GM18519 (cell line): Measurements from ENCODE around the gene DUSP14.
A peak's percentile ranks its signal among the peaks of the same experiment; 100 is the strongest.
"Not testable (repeated sequence)": the region's sequence is repeated elsewhere in the genome, so short reads cannot be mapped to it uniquely, and the experiment has no call there.

Source experiments
- ATAC-seq: cut with Tn5 transposase; IDR thresholded peaks from one replicate; pipeline ENCODE4 v1.9.1; 2021; ENCODE audit warnings: mild to moderate bottlenecking, moderate library complexity; ENCODE audit not compliant: unreplicated experiment, low FRiP score

Gene DUSP14, protein sequence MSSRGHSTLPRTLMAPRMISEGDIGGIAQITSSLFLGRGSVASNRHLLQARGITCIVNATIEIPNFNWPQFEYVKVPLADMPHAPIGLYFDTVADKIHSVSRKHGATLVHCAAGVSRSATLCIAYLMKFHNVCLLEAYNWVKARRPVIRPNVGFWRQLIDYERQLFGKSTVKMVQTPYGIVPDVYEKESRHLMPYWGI

DNA sequence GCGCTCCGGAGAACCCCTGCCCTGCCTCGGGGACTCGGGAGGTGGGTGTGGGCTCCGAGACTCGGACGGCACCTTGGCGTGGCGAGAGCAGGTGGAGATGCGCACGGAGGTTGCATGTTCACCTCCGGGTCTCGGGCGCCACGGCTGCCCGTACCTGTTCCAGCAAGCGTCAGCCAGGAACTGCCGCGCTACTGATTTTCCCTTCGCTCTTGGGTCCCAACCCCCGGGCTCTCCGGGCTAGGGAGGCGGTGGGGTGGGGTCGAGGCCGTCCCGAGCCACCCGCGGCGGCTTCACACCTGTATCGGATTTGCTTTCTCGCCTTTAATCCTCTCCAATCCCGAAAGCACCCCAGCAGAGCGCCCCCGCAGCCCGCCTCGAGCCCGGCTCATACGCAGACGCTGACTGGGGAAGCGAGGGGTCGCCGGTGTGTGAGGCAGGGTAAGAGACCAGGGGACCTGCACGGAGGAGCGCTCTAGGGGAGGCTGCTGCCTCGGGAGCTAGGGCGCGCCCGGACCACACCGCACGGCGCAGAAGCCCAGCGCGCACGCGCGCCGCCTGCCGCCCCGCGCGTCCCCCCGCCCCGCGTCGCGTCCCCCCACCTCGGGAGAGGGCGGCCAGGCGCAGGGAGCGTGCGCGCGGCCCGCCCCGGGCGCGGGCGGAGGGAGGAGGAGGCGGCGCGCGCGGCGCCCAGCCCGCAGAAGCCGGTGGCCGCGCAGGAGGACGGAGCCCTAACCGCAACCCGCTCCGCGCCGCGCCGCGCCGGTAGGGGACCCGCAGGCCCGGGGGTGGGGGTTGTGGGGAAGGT lies at the start of gene DUSP14:
Gene DUSP14, plus strand, starts transcription at position 695 of the 805 bp plus-strand sequence. CDS start 22,382 bp downstream, outside the sequence.
- peak; percentile 35 for ATAC-seq

DNA sequence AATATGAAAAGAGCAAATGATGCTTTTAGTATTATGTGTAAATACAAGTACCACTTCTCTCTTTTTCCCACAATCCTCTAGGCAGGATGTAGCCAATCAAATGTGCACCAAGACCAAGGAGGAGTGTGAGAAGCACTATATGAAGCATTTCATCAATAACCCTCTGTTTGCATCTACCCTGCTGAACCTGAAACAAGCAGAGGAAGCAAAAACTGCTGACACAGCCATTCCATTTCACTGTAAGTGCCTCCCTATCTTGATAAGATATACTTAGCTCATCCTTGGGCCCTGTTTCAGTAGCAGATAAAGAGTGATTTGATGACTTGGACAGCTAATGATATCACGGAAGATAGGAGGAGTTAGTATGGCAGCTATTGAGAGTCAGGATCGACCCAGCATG lies 49.3 kb upstream of the DUSP14 start:
- ATAC-seq: no peak

DNA sequence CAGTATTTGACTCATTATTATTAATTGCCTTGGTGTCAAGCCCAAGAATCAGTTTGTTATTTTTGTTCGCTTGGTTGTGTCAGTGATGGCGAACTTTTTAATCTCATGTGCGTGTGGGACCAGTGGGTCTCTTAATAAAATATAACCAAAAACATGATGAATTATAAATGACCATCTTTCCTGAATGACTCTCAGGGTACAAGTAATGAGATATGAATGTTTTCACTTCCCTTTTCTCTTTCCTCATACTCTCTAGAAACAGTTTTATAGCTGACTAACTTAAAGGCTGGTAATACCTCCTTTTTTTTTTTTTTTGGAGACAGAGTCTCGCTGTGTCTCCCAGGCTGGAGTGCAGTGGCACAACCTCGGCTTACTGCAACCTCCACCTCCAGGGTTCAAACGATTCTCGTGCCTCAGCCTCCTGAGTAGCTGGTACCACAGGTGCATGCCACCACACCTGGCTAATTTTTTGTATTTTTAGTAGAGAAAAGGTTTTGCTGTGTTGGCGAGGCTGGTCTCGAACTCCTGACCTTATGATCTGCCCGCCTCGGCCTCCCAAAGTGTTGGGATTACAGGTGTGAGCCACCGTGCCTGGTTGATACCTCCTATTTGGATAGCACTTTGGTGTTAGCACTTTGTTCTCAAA lies 48.2 kb upstream of the DUSP14 start:
- ATAC-seq: not testable (repeated sequence)

DNA sequence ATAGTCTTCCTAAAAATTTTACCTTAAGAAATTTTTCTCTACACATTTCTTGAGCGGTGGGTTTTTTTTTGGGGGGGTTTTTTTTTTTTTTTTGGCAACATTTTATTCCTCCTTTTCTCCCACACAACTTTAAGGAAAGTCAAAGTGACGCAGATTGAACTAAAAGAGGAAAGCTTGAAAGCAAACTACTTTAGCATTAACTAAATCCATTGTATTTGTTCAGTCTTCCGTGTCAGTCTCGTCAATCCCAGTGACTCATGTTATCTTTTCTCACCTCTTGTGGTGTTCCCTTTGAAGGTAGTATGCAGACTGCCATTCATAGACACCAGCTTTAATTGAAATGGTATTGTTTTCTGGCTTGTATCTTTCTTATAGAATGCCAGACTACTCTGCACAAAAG lies 43.7 kb upstream of the DUSP14 start:
- ATAC-seq: no peak

DNA sequence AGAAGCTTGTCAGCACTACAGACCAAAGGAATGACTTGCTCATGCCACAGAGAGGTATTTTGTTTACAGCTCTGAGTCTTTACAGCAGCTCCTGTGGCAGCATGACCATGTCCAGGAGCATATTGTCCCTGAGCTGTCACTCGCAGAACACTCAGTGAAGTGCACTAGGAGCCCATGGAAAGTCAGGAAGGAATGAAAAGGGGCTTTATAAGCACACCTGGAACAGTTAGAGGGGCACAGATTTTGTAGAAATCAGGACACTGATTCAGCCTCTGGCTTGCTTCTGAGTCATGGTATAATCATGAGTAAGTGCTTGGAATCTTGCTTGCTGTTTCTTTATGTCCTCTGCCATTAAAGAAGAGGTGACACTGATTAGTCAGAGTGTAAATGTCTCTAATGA lies 42.0 kb upstream of the DUSP14 start:
- no peak for ATAC-seq

DNA sequence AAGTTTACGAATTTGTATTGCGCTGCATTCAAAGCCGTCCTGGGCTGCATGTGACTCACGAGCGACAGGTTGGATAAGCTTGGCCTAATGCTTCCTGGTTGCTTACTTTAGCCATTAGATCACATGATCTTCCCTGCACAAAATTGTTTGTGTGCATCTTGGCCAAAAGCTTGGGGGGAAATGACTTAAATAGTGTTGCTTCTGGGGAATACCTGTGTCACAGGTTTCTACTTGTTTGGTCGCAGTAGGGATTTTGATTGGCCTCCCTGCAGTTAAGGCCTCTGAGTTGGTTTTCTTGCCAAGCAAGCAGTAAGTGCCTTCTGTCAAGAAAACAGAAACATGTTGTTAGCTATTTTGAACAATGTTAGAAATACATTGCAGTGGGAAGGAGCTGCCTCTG lies 39.6 kb upstream of the DUSP14 start:
- ATAC-seq: no peak

DNA sequence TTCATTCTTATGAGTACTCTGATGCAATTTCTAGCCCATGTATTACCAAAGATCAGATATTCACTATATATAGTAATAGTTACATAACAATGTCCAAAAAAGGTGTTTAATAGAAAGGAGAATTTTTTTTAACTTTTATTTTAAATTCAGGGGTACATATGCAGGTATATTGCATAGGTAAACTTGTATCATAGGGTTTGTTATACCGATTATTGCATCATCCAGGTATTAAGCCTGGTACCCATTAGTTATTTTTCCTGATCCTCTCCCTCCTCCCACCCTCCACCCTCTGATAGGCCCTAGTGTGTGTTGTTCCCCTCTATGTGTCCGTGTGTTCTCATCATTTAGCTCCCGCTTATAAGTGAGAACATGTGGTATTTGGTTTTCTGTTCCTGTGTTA lies 31.9 kb upstream of the DUSP14 start:
- ATAC-seq: not testable (repeated sequence)

DNA sequence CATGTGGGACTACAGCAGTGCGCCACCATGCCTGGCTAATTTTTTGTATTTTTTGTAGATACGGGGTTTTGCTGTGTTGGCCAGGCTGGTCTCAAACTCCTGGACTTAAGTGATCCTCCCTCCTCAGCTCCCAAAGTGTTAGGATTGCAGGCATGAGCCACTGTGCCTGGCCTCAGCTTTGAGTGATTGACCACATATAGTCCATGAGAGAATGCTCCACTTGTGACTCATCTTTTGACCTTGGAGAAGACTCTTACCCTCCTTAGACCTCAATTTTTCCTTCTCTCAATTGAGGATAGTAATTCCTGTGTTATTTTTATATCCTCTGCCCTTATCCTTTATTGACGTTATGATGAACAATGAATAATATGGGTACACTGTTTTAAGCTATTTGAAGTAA lies 30.9 kb upstream of the DUSP14 start:
- no peak for ATAC-seq

DNA sequence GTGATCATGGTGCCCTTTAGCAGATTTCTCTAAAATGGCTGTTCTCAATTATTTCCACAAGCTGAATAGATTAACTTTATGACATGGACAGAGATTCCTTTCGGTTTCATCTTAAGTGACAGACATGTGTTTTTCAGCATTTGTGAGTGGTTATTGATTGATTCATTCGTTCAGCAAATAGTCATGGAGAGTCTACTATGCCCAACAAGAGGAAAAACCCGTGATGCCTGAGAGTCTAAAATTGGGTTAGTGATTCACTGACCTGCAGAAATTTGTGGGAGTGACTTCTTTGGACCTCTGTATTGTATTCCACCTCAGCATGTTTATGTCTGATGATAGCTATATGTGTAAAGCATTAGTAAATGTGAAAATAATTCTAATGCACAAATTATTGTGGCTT lies 28.0 kb upstream of the DUSP14 start:
- ATAC-seq: no peak

DNA sequence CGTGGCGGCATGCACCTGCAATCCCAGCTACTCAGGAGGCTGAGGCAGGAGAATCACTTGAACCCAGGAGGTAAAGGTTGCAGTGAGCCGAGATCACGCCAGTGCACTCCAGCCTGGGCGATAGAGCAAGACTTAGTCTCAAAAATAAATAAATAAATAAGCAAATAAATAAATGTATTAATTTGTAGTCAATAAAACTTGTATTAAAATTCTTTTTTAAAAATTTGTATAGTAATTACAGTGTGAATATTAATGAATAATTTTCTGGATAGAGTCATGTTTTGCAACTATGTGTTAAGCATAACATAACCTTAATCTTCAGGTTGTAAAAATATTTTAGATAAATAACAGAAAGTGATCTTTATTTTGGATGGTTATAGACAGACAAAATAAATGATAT lies 27.2 kb upstream of the DUSP14 start:
- ATAC-seq: no peak

DNA sequence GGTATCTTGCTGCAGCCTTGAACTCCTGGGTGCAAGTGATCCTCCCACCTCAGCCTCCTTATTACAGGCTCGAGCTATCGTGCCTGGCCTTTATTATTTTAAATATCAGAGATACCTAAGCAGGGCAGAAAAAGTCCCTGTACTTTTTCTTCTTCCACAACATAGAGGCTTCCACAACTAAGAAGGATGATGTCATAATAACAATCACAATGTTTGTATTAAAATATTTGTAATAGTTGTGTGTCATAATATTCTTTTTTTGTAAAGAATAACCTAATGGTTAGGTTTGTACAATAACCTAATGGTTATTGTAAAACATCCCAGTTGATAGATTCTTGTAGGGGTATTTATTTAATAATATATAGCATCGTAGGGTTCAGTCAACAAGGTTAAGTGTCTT lies 26.7 kb upstream of the DUSP14 start:
- no peak for ATAC-seq

DNA sequence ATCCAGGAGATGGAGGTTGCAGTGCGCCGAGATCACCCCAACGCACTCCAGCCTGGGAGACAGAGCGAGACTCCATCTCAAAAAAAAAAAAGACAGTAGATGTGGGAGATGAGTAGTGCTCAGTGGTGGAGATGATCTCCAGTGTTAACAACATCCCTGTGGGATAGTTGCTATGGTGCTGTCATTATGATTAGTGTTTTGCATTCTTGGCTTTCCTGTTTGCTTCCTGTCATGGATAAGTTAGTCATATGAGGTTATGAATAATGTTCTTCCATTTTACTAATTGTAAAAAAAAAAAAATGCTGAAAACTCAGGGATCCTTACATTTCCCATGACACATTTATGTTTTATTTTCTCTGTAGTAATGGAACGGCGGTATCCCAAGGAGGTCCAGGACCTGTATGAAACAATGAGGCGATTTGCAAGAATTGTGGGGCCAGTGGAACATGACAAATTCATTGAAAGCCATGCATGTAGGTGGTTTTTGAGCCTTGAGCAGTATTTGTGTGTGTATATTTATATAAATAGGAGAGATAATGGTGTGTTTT lies 24.5 kb upstream of the DUSP14 start:
- no peak for ATAC-seq

DNA sequence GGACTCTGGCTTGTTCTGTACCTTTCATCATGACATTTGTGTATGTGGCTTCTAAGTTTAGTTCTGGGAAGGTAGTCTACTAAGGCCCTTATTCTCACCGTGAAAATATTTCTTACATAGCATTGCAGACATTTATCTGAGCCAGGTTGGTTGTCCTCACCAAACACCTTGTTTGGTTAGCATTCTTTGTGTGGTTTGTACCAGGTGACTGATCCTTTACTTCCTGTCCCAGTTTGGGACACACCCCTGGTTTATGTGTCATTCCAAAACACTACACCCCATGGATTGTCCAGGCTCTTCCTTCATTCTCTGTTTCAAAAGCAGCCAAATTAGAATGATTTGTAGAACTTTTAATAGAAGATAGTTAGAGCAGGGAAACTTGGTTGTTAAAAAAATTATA lies 23.2 kb upstream of the DUSP14 start:
- no peak for ATAC-seq

DNA sequence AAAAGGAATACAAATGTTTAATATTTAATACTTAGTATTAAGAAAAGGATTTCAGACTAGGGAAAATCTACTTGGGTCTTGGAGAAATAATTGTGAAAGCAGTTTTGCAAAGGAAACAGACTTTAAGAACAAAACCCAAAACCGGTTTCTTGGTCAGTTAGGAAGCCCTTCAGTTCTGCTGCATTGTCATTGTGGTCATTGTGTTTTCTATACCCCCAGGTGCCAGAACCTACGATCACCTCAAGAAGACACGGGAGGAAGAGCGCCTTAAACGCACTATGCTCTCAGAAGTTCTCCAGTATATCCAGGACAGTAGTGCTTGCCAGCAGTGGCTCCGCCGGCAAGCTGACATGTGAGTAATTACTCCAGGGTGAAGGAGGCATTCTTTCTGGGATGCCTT lies 19.5 kb upstream of the DUSP14 start:
- ATAC-seq: no peak

DNA sequence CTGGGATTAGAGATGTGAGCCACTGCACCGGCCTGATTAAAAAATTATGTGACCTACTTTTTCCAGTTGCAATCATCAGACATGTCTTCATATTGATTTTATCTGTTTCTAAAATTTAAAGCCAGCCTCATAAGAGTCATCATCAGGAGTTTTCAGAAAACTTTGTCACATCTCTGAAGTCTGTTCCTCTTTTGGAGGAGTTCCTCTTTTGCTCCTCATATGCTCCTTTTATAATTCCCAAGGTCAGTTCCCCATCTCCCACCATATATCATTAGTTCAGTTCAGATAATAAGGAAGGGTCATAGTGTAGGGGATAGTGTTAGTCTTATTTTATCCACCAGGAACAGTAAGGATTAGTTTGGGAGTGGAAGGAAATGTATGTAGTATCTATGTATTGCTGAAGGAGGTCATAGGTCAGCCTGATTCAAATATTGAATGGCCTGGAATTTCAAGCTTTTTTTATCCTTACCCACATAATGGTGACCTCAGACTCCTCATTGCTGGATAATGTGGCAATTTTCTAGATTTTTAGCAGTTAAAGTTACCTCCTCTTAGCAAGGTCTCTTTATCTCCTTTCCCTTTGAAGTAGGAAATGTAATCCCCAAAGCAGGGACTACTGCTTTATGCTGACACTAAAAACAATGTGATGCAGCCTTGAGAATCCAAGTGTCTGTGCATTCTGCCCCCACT lies 13.8 kb upstream of the DUSP14 start:
- no peak for ATAC-seq

DNA sequence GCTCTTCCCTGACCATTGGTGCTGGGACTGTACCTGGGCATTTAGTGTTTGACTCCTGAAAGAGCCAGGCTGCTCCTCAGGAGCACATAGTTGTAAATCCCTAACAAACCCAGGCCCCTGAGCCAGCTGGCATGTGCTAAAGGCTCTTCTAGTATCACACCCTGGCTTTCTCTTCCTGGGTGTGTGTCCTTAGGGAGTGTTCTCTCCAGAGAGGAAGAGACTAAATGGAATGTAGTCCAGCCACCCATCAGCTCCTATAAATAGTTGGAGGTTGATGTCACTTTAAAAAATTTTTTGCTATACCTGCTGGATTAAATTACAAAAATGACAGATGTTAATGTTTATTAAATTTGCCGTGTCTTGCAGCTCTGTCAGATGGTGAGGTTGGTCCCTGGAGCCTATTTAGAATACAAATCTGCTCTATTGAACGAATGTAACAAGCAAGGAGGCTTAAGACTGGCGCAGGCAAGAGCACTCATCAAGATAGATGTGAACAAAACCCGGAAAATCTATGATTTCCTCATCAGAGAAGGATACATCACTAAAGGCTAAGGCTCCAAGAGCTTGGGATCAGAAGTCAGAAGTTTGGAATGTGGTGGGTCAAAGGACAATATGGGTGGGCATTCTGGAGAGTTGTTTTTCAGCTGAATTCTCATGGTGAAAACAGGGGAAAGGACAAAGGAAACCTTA lies 13.1 kb upstream of the DUSP14 start:
- no peak for ATAC-seq

DNA sequence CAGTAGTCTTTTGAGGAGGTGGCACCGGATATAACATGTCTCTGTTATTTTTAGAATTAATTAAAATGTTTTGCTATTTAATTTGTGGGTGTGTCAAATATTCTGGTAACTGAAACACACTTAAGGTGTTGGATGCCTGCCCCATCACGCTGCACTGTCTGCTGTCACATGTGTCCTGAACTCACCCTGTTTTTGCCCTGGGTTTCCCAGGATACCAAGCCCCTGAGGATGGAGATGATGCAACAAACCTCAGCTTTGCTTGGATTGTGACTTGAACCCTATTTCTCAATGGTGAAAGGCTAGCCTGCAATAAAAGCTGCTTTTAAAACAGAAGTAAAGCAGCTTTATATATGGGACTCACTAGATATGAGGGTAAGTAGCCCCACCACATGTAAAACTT lies 11.5 kb upstream of the DUSP14 start:
- no peak for ATAC-seq

DNA sequence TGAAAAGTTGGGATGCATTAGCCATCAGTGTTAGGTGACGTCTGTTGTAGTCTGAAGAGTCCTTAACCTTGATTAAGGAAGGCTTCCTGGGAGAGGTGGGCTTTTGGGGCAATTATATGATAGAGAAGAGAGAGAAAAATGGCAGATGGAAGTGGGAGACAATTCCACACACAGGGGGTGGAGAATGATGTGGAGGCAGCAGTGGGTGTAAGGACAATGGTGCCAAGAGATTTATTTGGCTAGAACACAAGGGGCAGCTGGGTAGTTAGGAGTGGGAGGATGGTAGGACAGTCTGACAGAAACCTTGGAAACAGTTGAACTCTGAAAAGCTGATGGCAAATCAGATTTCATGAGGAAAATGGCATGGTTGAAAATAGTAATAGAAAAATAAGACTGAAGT lies 10.7 kb upstream of the DUSP14 start:
- ATAC-seq: no peak

DNA sequence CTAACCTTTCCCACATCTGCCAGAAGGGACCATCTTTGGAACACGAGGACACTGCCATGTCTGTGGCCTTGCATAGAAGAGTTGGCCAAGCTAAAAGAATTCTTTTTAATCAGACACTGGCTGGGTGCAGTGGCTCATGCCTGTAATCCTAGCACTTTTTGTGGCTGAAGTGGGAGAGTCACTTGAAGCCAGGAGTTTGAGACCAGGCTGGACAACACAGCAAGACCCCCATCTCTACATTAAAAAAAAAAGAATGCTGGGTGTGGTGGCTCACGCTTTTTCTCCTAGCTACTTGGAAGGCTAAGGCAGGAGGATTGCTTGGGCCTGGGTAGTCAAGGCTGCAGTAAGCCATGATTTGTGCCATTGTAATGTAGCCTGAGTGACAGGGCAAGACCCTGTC lies 9.3 kb upstream of the DUSP14 start:
- ATAC-seq: no peak

DNA sequence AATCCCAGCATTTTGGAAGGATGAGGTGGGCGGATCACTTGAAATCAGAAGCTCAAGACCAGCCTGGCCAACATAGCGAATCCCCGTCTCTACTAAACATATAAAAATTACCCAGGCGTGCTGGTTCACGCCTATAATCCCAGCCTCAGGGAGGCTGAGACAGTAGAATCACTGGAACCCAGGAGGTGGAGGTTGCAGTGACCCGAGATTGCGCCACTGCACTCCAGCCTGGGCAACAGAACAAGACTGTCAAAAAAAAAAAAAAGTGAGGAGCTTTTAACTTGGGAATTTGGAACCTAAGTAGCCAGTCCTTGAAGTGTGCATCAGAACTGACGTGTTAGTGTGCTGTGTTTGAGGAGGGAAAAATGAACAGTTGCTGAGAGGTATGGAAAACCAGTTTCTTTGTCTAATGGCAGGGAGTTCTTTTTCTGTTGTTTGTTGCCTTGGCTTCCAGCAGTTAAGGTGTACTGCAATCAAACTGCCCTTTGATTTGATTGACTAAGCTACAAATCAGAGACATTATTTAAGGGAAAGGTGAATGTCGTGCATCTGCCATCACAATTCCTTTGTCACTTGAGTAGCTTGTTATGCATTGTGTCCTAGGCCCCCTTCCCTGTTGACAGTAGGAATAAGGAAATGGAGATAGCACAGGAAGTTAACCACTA lies 8.6 kb upstream of the DUSP14 start:
- no peak for ATAC-seq
